Activated T-cell treated with anti-CD3 and anti-CD28 coated beads for 1 hour (primary cell): Measurements from ENCODE around the gene TPM1.

Experiments
- DNase-seq: peaks from one replicate; pipeline ENCODE4 v3.0.0-alpha.2; 2020; ENCODE audit warnings: low read depth

Gene TPM1

GRCh38 chr15:63054985-63055384 lies 12.4 kb downstream of the TPM1 start:
- no peak for DNase-seq

- no peak for DNase-seq
Measured at GRCh38 chr15:63056829-63057228, 14.3 kb downstream of the TPM1 start.

- DNase-seq, result no peak
Measured at GRCh38 chr15:63057468-63058345, 15.2 kb downstream of the TPM1 start.

- DNase-seq, result no peak
Measured at GRCh38 chr15:63059075-63059474, 16.5 kb downstream of the TPM1 start.

GRCh38 chr15:63059573-63060216 lies 17.1 kb downstream of the TPM1 start:
- no peak for DNase-seq

GRCh38 chr15:63060699-63061098 lies 18.2 kb downstream of the TPM1 start:
- DNase-seq, result no peak

- no peak for DNase-seq
Measured at GRCh38 chr15:63061975-63062374, 19.4 kb downstream of the TPM1 start.

- DNase-seq, result no peak
Measured at GRCh38 chr15:63063164-63063756, 20.7 kb downstream of the TPM1 start.

GRCh38 chr15:63063877-63064409 lies 21.4 kb downstream of the TPM1 start:
- no peak for DNase-seq

- no peak for DNase-seq
Measured at GRCh38 chr15:63065262-63066221, 23.0 kb downstream of the TPM1 start.

GRCh38 chr15:63066272-63066671 lies 23.7 kb downstream of the TPM1 start:
- DNase-seq, result no peak

GRCh38 chr15:63067306-63067705 lies 24.8 kb downstream of the TPM1 start:
- no peak for DNase-seq

GRCh38 chr15:63067976-63068743 lies 25.6 kb downstream of the TPM1 start:
- DNase-seq, result no peak

- no peak for DNase-seq
Measured at GRCh38 chr15:63069616-63070090, 27.1 kb downstream of the TPM1 start.

GRCh38 chr15:63070681-63071129 lies 28.2 kb downstream of the TPM1 start:
- no peak for DNase-seq

- no peak for DNase-seq
Measured at GRCh38 chr15:63071288-63071909, 28.9 kb downstream of the TPM1 start.

- DNase-seq, result no peak
Measured at GRCh38 chr15:63072023-63072650, 29.6 kb downstream of the TPM1 start.

- no peak for DNase-seq
Measured at GRCh38 chr15:63072809-63073277, 30.3 kb downstream of the TPM1 start.

GRCh38 chr15:63073497-63074172 lies 31.1 kb downstream of the TPM1 start:
- DNase-seq, result no peak
